ENCODE data around the gene OR2L5.

Gene OR2L5, protein sequence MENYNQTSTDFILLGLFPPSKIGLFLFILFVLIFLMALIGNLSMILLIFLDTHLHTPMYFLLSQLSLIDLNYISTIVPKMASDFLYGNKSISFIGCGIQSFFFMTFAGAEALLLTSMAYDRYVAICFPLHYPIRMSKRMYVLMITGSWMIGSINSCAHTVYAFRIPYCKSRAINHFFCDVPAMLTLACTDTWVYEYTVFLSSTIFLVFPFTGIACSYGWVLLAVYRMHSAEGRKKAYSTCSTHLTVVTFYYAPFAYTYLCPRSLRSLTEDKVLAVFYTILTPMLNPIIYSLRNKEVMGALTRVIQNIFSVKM

GRCh38 chr1:248013229-248013710 is at the start of gene OR2L5:
TSS of gene OR2L5 (plus strand) at chr1:248013660. CDS start at chr1:248021948, 8,288 bp downstream.
- no peak for DNase-seq

DNA sequence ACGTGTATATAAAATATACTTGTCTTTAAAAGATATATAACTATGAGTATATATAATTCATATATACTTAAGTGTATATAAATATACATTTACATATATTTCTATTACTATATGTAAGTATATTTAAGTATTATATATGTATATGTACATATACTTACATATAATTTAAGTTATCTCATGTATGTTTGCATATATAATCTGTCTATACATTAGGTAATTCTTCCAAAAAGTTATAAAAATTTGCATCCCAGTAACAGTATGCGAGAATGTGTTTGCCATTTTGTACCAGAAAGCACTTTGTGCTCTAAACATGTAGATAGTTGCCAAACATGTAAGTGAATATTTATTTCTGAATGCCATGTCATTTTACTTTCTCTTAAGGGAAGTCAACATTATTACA is 48.5 kb upstream of the OR2L5 start, which contains the start of gene OR2AK2:
OR2AK2 (plus strand) TSS at position 301 of the 400 bp plus-strand sequence. CDS start 144 bp downstream, outside the sequence.
- no peak for DNase-seq

DNA sequence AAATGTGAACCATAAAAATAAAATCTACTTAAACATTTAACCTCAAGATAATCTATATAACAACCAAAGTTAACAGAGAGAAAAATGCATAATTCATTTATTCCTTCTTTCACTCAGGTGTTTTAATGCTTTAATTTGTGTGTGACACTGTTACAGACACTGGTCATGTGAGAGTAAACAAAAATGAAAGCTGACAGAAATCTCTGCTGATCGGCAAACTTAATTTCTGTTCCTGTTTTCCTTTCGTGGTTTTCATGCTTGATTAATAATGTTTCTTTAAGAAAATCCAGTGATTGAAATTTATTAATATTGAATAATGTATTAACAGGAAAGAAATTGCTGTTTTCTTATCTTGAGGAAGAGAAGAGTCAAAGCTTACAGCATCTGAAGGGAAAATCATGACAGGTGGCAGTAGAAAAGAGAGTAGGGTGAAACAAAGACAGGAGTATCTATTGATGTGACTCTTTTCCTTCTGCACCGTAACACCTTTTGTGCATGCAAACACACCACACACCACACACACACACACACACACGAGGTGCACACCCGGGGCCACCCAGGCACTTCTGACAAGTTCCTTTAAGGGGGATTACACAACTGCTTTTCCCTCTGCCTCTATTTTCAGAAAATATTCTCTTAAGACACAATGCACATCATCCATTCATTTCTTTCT is 46.8 kb upstream of the OR2L5 start:
- no peak for DNase-seq

GRCh38 chr1:247992986-247993385 is 20.5 kb upstream of the OR2L5 start:
- peak; percentile 40 for DNase-seq

GRCh38 chr1:247998811-247999210 is 14.6 kb upstream of the OR2L5 start:
- peak; percentile 74 for DNase-seq

DNA sequence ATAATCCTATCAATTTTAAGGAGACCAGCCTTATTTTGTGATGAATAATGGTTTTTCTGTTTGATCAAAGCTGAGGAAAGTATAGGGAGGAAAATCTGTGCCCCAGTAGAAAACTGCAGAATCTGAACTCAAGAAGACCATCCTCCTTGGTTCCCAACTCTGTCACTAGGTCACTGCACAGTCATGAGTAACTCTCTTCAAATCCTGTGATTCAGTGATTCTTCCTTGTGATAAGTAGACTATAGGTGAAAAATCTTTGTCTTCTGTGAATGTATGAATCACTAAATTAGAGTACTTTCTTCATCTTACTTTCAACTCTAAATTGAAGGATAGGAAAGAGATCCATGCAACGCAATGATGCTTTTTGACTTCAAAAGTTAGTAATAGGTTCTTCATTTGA is 13.3 kb upstream of the OR2L5 start:
- DNase-seq: no peak

DNA sequence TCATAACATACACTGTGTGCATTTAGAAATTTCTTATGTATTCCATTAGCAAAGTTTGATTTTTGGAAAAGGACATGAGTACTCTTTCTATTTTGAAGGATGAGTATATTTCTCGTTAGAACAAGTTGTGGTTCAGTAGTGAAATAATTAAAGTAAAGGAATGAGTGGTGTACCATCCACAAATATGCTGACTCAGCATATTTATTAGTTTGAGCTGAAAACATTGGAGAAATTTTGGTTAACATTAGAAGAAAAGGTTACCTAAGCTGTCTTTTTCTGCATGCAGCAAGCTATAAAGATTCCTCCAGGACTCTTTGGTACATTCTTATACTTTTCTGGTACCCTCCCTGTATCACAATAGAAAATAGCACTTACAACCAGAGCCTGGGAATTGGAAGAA is 5.7 kb upstream of the OR2L5 start:
- DNase-seq: no peak

GRCh38 chr1:248009681-248010080 is 3.8 kb upstream of the OR2L5 start:
- no peak for DNase-seq

DNA sequence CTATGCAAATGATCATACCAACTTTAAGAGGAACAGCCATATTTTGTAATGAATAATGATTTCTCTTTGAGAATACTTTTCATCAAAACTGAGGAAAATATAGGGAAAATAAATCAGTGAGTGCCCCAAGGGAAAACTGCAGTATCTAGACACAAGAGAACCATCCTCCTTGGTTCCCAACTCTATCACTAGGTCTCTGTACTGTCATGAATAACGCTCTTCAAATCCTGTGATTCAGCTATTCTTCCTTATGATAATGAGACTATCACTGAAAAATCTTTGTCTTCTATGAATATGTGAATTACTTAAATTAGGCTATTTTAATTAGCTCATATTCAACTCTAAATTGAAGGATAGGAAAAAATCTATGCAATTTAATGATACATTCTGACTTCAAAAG is 2.3 kb downstream of the OR2L5 start:
- DNase-seq: no peak

GRCh38 chr1:248029770-248030169 is 16.3 kb downstream of the OR2L5 start, which contains the start of gene OR2L2:
TSS of gene OR2L2 (plus strand) at chr1:248030070. CDS start at chr1:248038268, 8,198 bp downstream.
- no peak for DNase-seq

DNA sequence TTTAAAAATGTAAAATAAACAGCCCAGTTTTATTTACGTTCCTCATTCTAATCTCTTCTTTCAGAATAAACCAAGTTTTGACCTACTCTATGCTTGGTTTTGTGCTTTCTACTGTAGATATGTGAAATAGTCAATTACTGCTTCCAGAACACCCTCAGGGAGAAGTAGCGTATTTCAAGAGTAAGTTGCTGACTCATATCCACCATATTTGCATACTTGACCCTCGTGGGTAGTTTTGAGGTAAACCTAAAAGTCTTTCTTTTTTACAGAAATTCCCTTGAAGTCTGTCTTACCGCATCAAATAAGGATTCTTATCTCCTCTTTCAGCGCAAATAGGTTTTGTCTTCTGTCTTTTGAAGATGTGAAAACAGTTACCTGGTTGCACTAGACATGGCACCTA is 31.7 kb downstream of the OR2L5 start:
- DNase-seq: peak; percentile 5

DNA sequence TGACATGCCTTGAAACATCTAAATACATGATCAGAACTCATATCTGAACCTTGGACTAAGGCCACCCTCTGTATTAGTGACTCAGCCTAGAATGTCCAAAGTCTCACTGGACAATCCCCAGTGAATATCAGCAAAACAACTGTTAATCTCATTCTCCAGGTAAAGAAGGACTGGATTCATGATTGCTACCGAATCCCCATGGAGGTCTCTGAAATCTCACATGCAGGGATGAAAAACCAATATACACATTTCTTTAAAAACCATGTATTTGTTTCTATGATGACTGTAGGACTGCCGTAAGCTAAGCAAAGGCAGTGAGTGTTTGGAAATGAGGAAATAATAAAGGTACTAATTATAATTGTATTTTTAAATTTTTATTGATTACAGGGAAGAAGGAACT is 33.1 kb downstream of the OR2L5 start, which contains the start of gene OR2L3:
OR2L3 (plus strand) TSS at position 301 of the 400 bp plus-strand sequence. CDS start 13,846 bp downstream, outside the sequence.
- no peak for DNase-seq

- peak; percentile 4 for DNase-seq
These were observed 33.5 kb downstream of the OR2L5 start for GRCh38 chr1:248047008-248047407.

GRCh38 chr1:248054671-248055070 is 41.2 kb downstream of the OR2L5 start:
- DNase-seq: peak; percentile 35

DNA sequence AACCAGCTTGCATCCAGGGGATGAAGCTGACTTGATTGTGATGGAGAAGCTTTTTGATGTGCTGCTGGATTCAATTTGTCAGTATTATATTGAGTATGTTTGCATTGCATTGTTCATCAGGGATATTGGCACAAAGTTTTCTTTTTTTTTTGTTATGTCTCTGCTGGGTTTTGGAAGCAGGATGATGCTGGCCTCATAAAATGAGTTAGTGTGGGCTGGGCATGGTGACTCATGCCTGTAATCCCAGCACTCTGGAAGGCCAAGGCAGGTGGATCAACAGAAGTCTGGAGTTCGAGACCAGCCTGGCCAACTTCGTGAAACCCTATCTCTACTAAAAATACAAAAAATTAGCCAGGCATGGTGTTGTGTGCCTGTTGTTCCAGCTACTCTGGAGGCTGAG is 41.8 kb downstream of the OR2L5 start:
- no peak for DNase-seq

DNA sequence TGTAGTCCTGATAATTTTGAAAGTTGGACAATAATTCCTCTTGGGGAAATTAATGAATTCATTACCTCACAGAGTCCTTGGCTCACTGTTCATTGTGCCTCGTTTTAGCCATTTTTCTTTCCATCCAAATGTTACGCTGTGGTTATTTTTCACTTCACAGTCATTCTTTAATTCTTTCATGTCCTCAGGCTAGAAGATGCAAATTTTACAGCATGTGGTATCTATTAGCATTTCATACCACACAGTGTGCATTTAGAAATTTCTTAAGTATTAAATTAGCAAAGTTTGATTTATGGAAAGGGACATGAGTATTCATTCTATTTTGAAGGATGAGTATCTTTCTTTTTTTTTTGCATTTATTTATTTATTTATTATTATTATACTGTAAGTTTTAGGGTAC is 51.6 kb downstream of the OR2L5 start:
- no peak for DNase-seq

DNA sequence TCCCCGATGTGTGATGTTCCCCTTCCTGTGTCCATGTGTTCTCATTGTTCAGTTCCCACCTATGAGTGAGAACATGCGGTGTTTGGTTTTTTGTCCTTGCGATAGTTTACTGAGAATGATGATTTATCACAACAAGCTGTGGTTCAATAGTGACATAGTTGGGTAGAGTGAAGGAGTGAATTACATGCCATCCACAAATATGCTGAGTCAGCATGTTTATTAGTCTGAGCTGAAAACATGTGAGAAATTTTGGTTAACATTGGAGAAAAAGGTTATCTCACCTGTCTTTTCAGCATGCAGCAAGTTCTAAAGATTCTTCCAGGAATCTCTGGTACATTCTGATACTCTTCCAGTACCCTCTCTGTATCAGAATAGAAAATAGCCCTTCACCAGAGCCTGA is 52.1 kb downstream of the OR2L5 start:
- DNase-seq: no peak
